ENCODE data around the gene CARD11.

- no peak for TF ChIP-seq CTCF (IDR thresholded peaks at IDR 0.05)
- no peak for TF ChIP-seq POLR2AphosphoS5 (IDR thresholded peaks at IDR 0.05; ENCODE audit: low read depth, low read length)
- TF ChIP-seq TCF7L2 (IDR thresholded peaks at IDR 0.05; ENCODE audit: low read depth, low read length) = no peak
- no peak for TF ChIP-seq REST (IDR thresholded peaks at IDR 0.05; ENCODE audit: insufficient read depth in 1 of 2, low read depth in 2 of 2, low read length in 1 of 2)
- no peak for TF ChIP-seq SIN3A (IDR thresholded peaks at IDR 0.05; ENCODE audit: borderline replicate concordance, insufficient read depth, low read depth, low read length)
These were observed 124.4 kb downstream of the CARD11 start for GRCh38 chr7:2919256-2919655.
